Measurements from ENCODE around the gene TMEM179B. TPM values are rescaled to one million over a fixed set of nuclear protein-coding genes. Genes with fewer than 3 reads are reported as not detected.

Gene TMEM179B
- total and polyA plus RNA-seq, 2 of the 4 experiments (the other 2 are of a cell fraction) = 29.4 to 67.1 TPM

DNA sequence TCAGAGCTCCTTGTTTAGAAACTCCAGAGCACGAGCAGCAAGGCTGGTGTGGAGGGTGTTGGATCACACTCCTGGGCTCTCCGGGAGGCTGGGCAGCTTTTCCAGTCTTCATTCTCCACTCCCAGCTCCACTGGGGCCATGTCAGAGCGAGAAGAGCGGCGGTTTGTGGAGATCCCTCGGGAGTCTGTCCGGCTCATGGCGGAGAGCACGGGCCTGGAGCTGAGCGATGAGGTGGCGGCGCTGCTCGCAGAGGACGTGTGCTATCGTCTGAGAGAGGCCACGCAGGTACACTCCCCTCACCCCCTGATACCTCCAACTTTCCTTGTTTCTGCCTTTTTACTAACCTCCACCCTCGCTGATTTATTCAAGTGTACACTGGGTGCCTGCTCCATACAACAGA, 11.6 kb upstream of the TMEM179B start:
- Histone ChIP-seq H3K36me3 (ENCODE audit: control insufficient read depth, insufficient read depth, low read length) (peaks cover 29% of the 10 kb centered on the region), H3K9me3 (ENCODE audit: control insufficient read depth, insufficient read depth, low read length) (no peaks in the 10 kb centered on the region), H3K4me3 (ENCODE audit: insufficient read depth, low read depth, low read length) (no peak overlapping the region), H3K4me2 (ENCODE audit: low read depth, low read length) (no peak overlapping the region), H4K8ac (ENCODE audit: low read depth in 2 of 2, low read length in 2 of 2) (no peak overlapping the region), H2BK5ac (ENCODE audit: low read depth, low read length, poor library complexity, severe bottlenecking) (no peak overlapping the region), H3K14ac (replicated peaks; ENCODE audit: low read depth, low read length) (no peak overlapping the region), H2AK5ac (ENCODE audit: low read depth, low read length) (no peak overlapping the region), H2AFZ (replicated peaks; ENCODE audit: low read length, poor library complexity) (no peak overlapping the region), H3K4me1 (ENCODE audit: control insufficient read depth, insufficient read depth, low read length) (peaks cover 1% of the 10 kb centered on the region), H3K9ac (ENCODE audit: low read depth, low read length) (no peak overlapping the region), H2BK120ac (ENCODE audit: low read depth, low read length) (no peak overlapping the region), H2AK9ac (replicated peaks; ENCODE audit: low read depth, low read length, poor library complexity) (peak overlapping the region; percentile 61), H3K4ac (ENCODE audit: low read depth, low read length) (no peak overlapping the region), H3K79me1 (ENCODE audit: low read depth in 1 of 2, low read length in 2 of 2) (peaks cover 8 to 25% of the 10 kb centered on the region in 2 experiments), H3K27me3 (ENCODE audit: control insufficient read depth, insufficient read depth, low read length) (no peaks in the 10 kb centered on the region), H3K9me1 (ENCODE audit: insufficient read depth, low read length) (0 out of 2 replicates have a peak, but pooled peaks cover 1% of the 10 kb centered on the region), H3K23ac (ENCODE audit: low read depth, low read length) (no peak overlapping the region), H3K18ac (ENCODE audit: low read depth, low read length) (no peak overlapping the region), H4K20me1 (ENCODE audit: insufficient read depth, low read length) (no peaks in the 10 kb centered on the region), H4K5ac (ENCODE audit: low read depth, low read length) (no peak overlapping the region), H3K56ac (ENCODE audit: extremely low read depth, insufficient read depth, low read length) (no peak overlapping the region), H2BK15ac (ENCODE audit: low read depth, low read length) (no peak overlapping the region), H4K91ac (ENCODE audit: insufficient read depth, low read depth, low read length) (no peak overlapping the region), H3K27ac (ENCODE audit: insufficient read depth, low read length) (no peak overlapping the region), H2BK20ac (ENCODE audit: low read depth, low read length) (no peak overlapping the region)
- no TSS peak for BruUV-seq (replicated peaks)
- CTCF ChIA-PET = interaction anchor here (0.9 to 2.4 kb wide), 2 partner anchors 11 to 12 kb away, joined by 3 to 7 read pairs; partner anchors contain the start of gene TMEM179B
- POLR2A ChIA-PET (ENCODE audit: unreplicated experiment) = no interaction called here
- intact Hi-C loops (cut with micrococcal nuclease) (no loop called here), in situ Hi-C loops (cut with MboI; ENCODE audit: low sequenced_read_pairs) (no loop called here), dilution Hi-C loops (cut with HindIII; ENCODE audit: low sequenced_read_pairs, unreplicated experiment) (no loop called here)
- 97% methylated on average over 13 of the region's 17 CpGs; no CpG with 5 or more reads in 1 of the 2 experiments for WGBS, 2 experiments (ENCODE audit: extremely low coverage in 2 of 2, insufficient read length in 1 of 2)
- TF ChIP-seq, protein P1, sequence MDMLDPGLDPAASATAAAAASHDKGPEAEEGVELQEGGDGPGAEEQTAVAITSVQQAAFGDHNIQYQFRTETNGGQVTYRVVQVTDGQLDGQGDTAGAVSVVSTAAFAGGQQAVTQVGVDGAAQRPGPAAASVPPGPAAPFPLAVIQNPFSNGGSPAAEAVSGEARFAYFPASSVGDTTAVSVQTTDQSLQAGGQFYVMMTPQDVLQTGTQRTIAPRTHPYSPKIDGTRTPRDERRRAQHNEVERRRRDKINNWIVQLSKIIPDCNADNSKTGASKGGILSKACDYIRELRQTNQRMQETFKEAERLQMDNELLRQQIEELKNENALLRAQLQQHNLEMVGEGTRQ (IDR thresholded peaks at IDR 0.05; ENCODE audit: low read depth, low read length) = no peak
- TF ChIP-seq FOS (IDR thresholded peaks at IDR 0.05; ENCODE audit: low read depth, low read length) (no peak), NFE2L2 (IDR thresholded peaks at IDR 0.05; ENCODE audit: low read depth, low read length) (no peak), RCOR1 (IDR thresholded peaks at IDR 0.05; ENCODE audit: insufficient replicate concordance, low read length) (no peak), CHD1 (IDR thresholded peaks at IDR 0.05; ENCODE audit: low read depth, low read length) (no peak), POLR2A (IDR thresholded peaks at IDR 0.05; ENCODE audit: low read depth, low read length) (no peak), RFX5 (IDR thresholded peaks at IDR 0.05; ENCODE audit: low read depth, low read length) (no peak), BHLHE40 (IDR thresholded peaks at IDR 0.05; ENCODE audit: low read depth, low read length) (no peak), MAZ (IDR thresholded peaks at IDR 0.05; ENCODE audit: borderline replicate concordance, low read depth, low read length) (no peak), CEBPB (IDR thresholded peaks at IDR 0.05; ENCODE audit: low read depth, low read length) (no peak), RAD21 (IDR thresholded peaks at IDR 0.05; ENCODE audit: low read length) (no peak), SMC3 (IDR thresholded peaks at IDR 0.05; ENCODE audit: low read depth, low read length) (no peak), MXI1 (IDR thresholded peaks at IDR 0.05; ENCODE audit: borderline replicate concordance, low read depth, low read length) (no peak), MAFK (IDR thresholded peaks at IDR 0.05; ENCODE audit: low read depth, low read length) (no peak)
- TF ChIP-seq, protein P2, sequence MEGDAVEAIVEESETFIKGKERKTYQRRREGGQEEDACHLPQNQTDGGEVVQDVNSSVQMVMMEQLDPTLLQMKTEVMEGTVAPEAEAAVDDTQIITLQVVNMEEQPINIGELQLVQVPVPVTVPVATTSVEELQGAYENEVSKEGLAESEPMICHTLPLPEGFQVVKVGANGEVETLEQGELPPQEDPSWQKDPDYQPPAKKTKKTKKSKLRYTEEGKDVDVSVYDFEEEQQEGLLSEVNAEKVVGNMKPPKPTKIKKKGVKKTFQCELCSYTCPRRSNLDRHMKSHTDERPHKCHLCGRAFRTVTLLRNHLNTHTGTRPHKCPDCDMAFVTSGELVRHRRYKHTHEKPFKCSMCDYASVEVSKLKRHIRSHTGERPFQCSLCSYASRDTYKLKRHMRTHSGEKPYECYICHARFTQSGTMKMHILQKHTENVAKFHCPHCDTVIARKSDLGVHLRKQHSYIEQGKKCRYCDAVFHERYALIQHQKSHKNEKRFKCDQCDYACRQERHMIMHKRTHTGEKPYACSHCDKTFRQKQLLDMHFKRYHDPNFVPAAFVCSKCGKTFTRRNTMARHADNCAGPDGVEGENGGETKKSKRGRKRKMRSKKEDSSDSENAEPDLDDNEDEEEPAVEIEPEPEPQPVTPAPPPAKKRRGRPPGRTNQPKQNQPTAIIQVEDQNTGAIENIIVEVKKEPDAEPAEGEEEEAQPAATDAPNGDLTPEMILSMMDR (conservative IDR thresholded peaks at IDR 0.05; ENCODE audit: low read depth, low read length) = no peak
- TF ChIP-seq, protein P3, sequence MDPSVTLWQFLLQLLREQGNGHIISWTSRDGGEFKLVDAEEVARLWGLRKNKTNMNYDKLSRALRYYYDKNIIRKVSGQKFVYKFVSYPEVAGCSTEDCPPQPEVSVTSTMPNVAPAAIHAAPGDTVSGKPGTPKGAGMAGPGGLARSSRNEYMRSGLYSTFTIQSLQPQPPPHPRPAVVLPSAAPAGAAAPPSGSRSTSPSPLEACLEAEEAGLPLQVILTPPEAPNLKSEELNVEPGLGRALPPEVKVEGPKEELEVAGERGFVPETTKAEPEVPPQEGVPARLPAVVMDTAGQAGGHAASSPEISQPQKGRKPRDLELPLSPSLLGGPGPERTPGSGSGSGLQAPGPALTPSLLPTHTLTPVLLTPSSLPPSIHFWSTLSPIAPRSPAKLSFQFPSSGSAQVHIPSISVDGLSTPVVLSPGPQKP (IDR thresholded peaks at IDR 0.05; ENCODE audit: borderline replicate concordance, low read depth, low read length) = no peak
- ATAC-seq (ENCODE audit: low read depth) (no peak), DNase-seq (no peak)

Measured in IMR-90 (cell line).